IPS DF 4.7 (cell line): Measurements from ENCODE around the gene PRMT7.
"Not testable (repeated sequence)": the region's sequence is repeated elsewhere in the genome, so short reads cannot be mapped to it uniquely, and the experiment has no call there.

Experiments
- DNase-seq: peaks from one replicate; pipeline ENCODE4 v3.0.0-alpha.2; 2013; ENCODE audit warnings: low spot score; ENCODE audit errors: extremely low read depth

Gene PRMT7

DNA sequence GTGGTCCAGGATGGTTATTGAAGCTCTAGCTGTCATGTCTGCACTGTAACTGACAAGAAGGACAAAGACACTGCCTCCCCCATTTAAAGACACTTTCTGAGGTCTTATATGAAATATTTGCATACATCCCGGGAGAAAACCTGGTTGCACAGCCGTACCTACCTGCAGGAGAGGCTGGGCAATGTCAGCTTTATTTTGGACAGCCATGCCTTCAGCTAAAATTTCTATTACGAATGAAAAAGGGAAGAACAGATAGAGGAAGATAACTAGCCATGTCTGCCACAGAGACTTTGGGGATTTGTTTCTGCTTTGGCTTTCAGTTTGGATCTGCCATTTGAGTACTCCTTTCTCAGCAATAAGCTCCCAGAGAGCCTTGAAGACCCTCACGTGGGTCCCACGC lies 27.5 kb upstream of the PRMT7 start:
- no peak for DNase-seq

GRCh38 chr16:68283801-68284598 lies 26.8 kb upstream of the PRMT7 start:
- DNase-seq, result no peak

- no peak for DNase-seq
These were observed 26.0 kb upstream of the PRMT7 start for GRCh38 chr16:68284847-68285246.

GRCh38 chr16:68285683-68286082 lies 25.1 kb upstream of the PRMT7 start:
- DNase-seq, result no peak

GRCh38 chr16:68286153-68287074 lies 24.4 kb upstream of the PRMT7 start:
- DNase-seq, result no peak

- DNase-seq, result no peak
These were observed 23.3 kb upstream of the PRMT7 start for GRCh38 chr16:68287276-68288251.

GRCh38 chr16:68288252-68288650 lies 22.6 kb upstream of the PRMT7 start:
- no peak for DNase-seq

GRCh38 chr16:68288796-68289195 lies 22.0 kb upstream of the PRMT7 start:
- not testable (repeated sequence) for DNase-seq

DNA sequence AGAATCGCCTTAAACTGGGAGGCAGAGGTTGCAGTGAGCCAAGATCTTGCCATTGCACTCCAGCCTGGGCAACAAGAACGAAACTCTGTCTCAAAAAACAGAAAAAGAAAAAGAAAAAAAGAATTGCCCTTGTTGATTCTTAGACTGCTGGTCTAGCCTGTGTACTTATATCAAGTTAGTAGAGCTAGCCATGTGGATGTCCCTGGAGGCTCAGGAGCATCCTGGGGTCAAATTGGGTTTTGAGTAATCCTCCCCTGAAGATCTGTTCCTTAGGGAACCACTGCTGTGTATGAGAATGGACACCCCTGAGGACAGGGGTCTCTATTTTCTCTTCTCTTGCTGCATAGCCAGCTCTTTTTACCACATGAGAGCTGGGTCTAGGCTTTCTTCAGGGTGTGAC lies 21.6 kb upstream of the PRMT7 start:
- DNase-seq, result no peak

GRCh38 chr16:68289621-68290329 lies 21.0 kb upstream of the PRMT7 start:
- no peak for DNase-seq

GRCh38 chr16:68290450-68290849 lies 20.4 kb upstream of the PRMT7 start:
- DNase-seq, result no peak

DNA sequence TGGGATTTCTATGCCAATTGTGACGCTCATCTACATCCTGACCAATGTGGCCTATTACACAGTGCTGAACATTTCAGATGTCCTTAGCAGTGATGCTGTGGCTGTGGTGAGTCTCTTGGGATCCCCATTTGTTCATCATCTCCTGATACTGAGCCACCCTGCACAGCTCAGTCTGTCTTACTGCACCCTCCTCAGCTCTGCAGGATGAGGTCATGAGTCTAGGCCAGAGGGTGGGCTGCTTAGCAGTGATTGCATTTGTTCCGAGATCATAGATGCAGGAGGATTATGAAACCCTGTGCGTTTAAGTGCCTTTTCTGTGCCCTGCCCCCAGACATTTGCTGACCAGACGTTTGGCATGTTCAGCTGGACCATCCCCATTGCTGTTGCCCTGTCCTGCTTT lies 19.6 kb upstream of the PRMT7 start:
- DNase-seq, result no peak

DNA sequence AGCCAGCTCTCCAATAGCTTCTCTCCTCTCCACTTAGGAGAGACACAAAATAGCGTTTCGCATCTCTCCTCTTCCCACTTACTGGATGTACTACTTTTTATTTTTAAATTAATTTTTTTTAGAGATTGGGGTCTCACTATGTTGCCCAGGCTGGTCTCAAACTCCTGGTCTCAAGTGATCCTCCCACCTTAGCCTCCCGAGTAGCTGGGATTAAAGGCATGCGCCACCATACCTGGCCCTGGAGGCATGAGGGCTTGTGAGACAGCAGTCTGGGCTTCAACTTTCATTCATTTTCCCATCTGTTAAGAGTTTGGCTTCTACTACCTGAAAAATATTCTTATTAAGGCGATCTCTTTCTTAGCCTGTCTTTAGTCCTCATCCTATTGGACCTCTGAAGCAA lies 18.4 kb upstream of the PRMT7 start:
- no peak for DNase-seq

DNA sequence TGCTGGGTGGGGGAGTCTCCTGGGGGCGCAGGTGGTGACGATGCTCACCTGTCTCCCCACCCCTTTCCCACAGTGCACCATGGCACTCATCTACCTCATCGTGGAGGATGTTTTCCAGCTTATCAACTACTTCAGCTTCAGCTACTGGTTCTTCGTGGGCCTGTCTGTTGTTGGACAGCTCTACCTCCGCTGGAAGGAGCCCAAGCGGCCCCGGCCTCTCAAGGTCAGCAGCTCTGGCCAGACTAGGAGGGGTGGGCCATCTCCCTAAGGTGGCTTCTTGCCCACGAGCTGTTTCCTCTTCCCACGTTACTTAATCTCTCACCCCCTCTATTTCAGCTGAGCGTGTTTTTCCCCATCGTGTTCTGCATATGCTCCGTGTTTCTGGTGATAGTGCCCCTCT lies 14.5 kb upstream of the PRMT7 start:
- DNase-seq, result no peak

DNA sequence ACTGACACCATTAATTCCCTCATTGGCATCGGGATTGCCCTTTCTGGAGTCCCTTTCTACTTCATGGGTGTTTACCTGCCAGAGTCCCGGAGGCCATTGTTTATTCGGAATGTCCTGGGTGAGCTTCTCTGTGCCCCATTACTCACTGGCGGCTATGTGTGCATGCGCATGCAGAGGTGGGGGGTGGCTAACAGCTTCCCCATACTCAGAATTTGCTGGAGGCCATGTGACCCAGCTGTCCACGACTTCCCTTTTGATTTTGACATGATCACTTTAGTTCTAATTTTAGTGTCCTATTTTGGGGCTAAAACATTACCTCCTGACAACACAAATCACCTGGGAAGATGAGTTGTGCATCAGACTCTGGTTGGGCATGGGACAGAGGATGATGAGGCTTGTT lies 14.1 kb upstream of the PRMT7 start:
- no peak for DNase-seq

DNA sequence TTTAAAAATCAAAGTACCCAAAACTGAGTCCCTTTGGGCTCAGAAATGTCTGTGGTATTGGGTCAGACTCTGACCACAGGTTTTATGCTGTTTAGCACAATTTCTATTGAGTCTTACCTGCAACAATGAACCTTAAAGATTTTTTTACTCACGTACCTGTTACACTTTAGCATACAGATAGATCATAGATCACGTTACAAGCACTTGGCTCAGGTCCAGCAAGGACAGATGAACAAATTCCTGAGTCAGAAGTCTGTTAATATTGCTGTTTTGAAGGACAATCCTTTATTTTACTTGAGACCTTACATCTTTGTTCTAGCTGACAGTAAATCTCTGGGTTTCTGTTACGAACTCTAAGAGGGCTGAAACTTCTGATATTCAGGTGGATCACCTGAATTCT lies 12.9 kb upstream of the PRMT7 start:
- DNase-seq, result no peak

DNA sequence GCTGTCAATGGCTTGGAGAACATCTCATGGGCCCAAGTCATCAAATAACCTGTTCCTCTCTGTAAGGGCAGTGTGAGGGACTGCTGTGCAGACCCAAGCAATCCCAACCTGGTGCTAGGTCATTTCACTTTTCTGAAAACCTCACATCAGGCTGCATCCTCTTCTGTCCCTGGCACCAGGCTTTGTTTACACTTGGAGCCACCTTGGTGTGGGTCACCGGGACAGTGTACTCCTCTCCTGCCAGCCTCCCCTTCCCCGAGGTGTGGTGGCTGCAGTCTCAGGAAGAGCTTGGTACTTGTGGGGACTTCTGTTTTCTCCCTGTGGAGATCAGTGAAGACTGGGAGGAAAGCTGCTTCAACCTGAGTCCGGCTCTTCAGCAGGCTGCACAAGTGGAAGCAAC lies 12.5 kb upstream of the PRMT7 start:
- no peak for DNase-seq

- no peak for DNase-seq
These were observed 11.8 kb upstream of the PRMT7 start for GRCh38 chr16:68298907-68299561.

- no peak for DNase-seq
These were observed 11.0 kb upstream of the PRMT7 start for GRCh38 chr16:68299571-68300453.
